NCI-H1092 (cell line): ENCODE results near the gene DPYD.

ENCODE experiments used
- DNase-seq: peaks from one replicate; lab custom pipeline; 2025; lab: John Stamatoyannopoulos, UW

DPYD gene

GRCh38 chr1:97920832-97921571 is at the start of gene DPYD:
Gene DPYD (minus strand): TSS chr1:97921034. CDS start chr1:97920922, 112 bp downstream.
- DNase-seq, result peak; percentile 39

GRCh38 chr1:97960470-97960869 is 39.6 kb upstream of the DPYD start:
- DNase-seq, result no peak

GRCh38 chr1:97947695-97948094 is 26.9 kb upstream of the DPYD start:
- DNase-seq, result no peak

GRCh38 chr1:97943354-97943753 is 22.5 kb upstream of the DPYD start:
- DNase-seq, result no peak

GRCh38 chr1:97942161-97943123 is 21.6 kb upstream of the DPYD start:
- no peak for DNase-seq

- no peak for DNase-seq
Observed at GRCh38 chr1:97938285-97938642, 17.4 kb upstream of the DPYD start.

GRCh38 chr1:97936976-97937375 is 16.1 kb upstream of the DPYD start:
- no peak for DNase-seq

- no peak for DNase-seq
Observed at GRCh38 chr1:97934491-97934890, 13.7 kb upstream of the DPYD start.

- DNase-seq, result no peak
Observed at GRCh38 chr1:97929874-97930851, 9.3 kb upstream of the DPYD start.

- DNase-seq, result no peak
Observed at GRCh38 chr1:97926017-97926708, 5.3 kb upstream of the DPYD start.

- DNase-seq, result no peak
Observed at GRCh38 chr1:97925151-97925550, 4.3 kb upstream of the DPYD start.

- DNase-seq, result no peak
Observed at GRCh38 chr1:97923811-97924210, 3.0 kb upstream of the DPYD start.

- no peak for DNase-seq
Observed at GRCh38 chr1:97920276-97920831, 480 bp downstream of the DPYD start.

- no peak for DNase-seq
Observed at GRCh38 chr1:97919585-97920261, 1.1 kb downstream of the DPYD start.

GRCh38 chr1:97918961-97919360 is 1.9 kb downstream of the DPYD start:
- DNase-seq, result no peak

- DNase-seq, result no peak
Observed at GRCh38 chr1:97913506-97914139, 7.2 kb downstream of the DPYD start.

GRCh38 chr1:97911266-97912215 is 9.3 kb downstream of the DPYD start:
- DNase-seq, result no peak

GRCh38 chr1:97909266-97909665 is 11.6 kb downstream of the DPYD start:
- DNase-seq, result no peak

- DNase-seq, result no peak
Observed at GRCh38 chr1:97907886-97908285, 12.9 kb downstream of the DPYD start.
